Measurements from ENCODE around the gene WDR38.
"Not testable (repeated sequence)": the region's sequence is repeated elsewhere in the genome, so short reads cannot be mapped to it uniquely, and the experiment has no call there.

Gene WDR38

GRCh38 chr9:124834591-124834990, 18.7 kb upstream of the WDR38 start:
- no peak for DNase-seq

- no peak for DNase-seq
Measured at GRCh38 chr9:124835026-124835557, 18.2 kb upstream of the WDR38 start.

DNA sequence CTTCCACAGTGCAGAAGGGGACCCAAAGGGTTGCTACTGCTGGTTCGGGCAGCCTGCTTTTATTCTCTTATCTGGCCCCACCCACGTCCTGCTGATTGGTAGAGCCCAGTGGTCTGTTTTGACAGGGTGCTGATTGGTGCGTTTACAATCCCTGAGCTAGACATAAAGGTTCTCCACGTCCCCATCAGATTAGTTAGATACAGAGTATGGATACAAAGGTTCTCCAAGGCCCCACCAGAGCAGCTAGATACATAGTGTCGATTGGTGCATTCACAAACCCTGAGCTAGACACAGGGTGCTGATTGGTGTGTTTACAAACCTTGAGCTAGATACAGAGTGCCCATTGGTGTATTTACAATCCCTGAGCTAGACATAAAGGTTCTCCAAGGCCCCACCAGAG, 15.1 kb upstream of the WDR38 start:
- not testable (repeated sequence) for DNase-seq

DNA sequence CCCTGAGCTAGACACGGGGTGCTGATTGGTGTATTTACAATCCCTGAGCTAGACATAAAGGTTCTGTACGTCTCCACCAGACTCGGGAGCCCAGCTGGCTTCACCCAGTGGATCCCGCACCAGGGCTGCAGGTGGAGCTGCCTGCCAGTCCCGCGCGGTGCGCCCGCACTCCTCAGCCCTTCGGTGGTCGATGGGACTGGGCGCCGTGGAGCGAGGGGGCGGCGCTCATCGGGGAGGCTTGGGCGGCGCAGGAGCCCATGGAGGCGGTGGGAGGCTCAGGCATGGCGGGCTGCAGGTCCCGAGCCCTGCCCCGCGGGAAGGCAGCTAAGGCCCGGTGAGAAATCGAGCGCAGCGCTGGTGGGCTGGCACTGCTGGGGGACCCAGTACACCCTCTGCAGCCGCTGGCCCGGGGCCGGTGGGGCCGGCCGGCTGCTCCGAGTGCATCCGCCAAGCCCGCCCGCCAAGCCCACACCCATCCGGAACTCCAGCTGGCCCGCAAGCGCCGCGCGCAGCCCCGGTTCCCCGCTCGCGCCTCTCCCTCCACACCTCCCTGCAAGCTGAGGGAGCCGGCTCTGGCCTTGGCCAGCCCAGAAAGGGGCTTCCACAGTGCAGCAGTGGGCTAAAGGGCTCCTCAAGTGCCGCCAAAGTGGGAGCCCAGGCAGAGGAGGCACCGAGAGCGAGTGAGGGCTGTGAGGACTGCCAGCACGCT, 14.5 kb upstream of the WDR38 start:
- DNase-seq = not testable (repeated sequence)

GRCh38 chr9:124839612-124840299, 13.5 kb upstream of the WDR38 start:
- DNase-seq = no peak

- no peak for DNase-seq
Measured at GRCh38 chr9:124840300-124840833, 12.9 kb upstream of the WDR38 start.

- no peak for DNase-seq
Measured at GRCh38 chr9:124841075-124841821, 12.0 kb upstream of the WDR38 start.

- no peak for DNase-seq
Measured at GRCh38 chr9:124843456-124844034, 9.7 kb upstream of the WDR38 start.

DNA sequence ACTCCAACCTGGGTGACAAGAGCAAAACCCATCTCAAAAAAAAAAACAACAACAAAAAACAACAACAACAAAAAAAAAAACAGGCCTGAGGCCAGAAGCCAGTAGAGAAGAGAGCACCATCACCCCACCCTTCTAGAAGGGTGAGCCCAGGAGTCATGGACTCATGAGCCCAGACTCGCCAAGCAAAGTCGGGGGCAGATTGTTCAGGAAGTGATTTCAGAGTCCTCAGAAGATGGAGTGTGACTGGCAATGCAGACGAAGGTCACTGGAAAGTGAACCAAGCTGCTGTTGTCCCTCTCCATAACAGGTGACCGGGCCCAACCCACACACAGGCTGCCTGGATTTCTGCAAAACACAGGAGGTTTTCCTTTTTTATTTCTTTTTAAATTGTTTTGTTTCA, 9.0 kb upstream of the WDR38 start:
- DNase-seq = no peak

DNA sequence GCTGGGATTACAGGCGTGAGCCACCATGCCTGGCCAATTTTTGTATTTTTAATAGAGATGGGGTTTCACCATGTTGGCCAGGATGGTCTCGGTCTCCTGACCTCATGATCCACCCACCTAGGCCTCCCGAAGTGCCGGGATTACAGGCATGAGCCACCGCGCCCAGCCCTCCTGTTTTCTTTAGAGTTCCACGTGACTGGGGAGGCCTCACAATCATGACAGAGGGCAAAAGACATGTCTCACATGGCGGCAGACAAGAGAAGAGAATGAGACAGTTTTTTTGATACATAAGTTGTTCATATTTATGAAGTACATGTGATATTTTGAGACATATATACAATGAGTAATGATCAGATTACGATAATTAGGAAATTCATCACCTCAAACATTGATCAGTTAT, 6.8 kb upstream of the WDR38 start:
- not testable (repeated sequence) for DNase-seq

- no peak for DNase-seq
Measured at GRCh38 chr9:124846969-124847368, 6.3 kb upstream of the WDR38 start.

GRCh38 chr9:124849801-124850200, 3.5 kb upstream of the WDR38 start:
- DNase-seq = no peak

GRCh38 chr9:124852121-124852828, 985 bp upstream of the WDR38 start:
- no peak for DNase-seq

GRCh38 chr9:124853605-124854143, 414 bp downstream of the WDR38 start:
- DNase-seq = no peak

DNA sequence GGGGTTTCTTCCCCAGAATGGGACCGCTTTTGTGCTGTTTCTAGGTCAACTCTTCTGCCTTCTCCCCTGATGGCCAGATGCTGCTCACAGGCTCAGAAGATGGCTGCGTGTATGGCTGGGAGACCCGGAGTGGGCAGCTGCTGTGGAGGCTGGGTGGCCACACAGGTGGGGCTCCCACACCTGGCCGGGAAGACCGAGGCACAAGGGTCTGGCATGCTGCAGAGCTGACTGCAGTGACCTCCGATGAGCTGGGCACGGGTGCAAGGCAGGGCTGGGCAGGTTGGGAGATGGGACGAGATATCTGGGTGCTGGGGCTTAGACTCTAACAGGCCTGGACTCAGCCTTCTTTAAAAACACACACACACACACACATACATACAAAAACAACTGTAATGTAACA, 901 bp downstream of the WDR38 start:
- no peak for DNase-seq

DNA sequence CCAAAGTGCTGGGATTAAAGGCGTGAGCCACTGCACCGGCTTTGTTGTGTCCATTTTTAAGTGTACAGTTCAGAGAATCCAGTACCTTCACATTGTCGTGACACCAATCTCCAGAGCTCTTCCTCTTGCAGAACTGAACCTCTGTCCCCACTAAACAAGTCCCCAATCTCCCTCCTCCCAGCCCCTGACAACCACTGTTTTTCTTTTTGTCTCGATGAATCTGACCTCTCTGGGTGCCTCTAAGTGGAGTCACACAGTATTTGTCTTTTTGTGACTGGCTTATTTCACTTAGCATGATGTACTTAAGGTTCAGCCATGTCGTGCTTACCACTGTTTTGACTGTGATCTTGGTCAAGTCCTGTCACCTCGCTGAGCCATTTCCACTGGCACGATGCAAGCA, 1.6 kb downstream of the WDR38 start:
- DNase-seq = no peak

DNA sequence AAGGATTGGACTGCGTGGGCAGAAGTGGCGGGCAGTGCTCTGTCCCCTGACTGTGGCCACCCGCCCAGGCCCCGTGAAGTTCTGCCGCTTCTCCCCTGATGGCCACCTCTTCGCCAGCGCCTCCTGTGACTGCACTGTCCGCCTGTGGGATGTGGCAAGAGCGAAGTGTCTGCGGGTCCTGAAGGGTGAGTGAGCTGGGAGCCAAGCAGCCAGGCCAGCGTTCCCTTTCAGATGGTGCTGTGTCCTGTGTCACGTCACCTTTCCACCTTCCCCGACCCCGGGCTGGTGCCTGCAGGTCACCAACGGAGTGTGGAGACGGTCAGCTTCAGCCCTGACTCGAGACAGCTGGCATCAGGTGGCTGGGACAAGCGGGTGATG, 2.3 kb downstream of the WDR38 start:
- DNase-seq = no peak

GRCh38 chr9:124855944-124856765, 2.9 kb downstream of the WDR38 start:
- no peak for DNase-seq

DNA sequence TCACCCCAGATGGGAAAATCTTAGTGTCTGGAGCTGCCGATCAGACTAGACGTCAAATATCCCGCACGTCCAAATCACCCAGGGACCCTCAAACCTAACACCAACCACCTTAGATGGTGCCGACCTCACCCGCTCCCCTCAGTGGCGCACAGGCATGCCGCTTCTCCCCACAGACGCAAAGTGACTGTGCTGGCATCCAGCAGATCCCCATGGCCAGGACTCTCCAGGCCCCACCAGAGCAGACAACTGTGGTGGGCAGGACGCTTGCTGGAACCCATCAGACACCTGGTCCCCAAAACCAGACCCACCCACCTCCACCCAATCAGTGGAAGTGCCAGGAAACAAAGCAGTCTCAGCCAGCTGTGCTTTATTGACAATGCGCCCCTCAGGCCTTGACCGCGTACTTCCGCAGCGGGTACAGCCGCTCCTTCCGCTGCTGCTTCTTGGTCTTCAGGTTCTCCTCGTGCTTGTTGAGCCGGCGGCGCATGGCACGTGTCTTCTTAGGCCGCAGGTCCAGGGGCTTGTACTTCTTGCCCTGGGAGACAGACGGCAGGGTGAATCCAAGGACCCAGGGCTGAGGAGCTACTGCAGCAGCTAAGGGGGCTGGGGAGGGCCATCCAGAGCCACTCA, 4.4 kb downstream of the WDR38 start:
- DNase-seq = no peak

DNA sequence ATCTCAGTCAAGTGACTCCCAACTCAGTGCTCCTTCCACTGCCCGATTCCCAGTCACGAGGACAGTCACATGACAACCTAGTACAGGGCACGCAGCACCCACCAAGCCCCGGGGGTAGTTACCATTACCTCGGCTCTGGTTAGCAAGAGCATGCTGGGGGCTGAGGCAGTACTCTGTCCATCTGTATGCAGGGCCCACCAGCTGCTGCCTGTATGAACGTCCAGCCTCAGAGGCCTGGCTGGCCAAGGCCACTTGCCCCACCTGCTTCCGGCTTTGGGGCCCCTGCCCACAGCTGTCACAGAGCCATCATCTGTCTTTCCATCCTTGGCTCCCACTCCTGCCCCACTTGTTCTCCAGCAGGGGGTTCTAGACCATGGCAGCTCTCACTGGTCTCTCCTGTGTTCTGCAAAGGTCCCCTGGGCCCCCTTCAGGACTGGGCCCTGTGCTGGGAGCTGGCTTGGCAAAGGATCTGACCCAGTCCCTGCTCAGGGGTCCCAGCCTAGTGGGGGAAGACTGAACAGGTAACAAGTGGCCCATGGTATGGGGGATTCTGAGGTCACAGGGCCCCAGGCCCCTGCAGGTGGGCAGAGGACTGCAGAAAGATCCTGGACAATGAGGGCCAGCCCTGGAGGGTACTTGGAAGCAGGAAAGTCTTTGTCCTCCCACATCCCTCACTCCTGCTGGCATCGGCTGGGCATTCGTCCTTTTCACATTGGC, 5.2 kb downstream of the WDR38 start:
- no peak for DNase-seq
